Cerebellar nuclear complex (tissue), 1 donor: ENCODE data around the gene NEDD9.

ENCODE experiments used
- DNase-seq, 2 experiments: peaks; one replicate each; lab custom pipeline; 2025; lab: John Stamatoyannopoulos, UW

NEDD9 gene

GRCh38 chr6:11177271-11177670, 55.2 kb downstream of the NEDD9 start:
- no peak for DNase-seq

GRCh38 chr6:11174242-11174611, 58.2 kb downstream of the NEDD9 start:
- no peak for DNase-seq

GRCh38 chr6:11172501-11173327, 59.8 kb downstream of the NEDD9 start:
- peak in 1 of 2 experiments; percentile 9 for DNase-seq

- DNase-seq, result no peak
Measured at GRCh38 chr6:11171952-11172351, 60.5 kb downstream of the NEDD9 start.

GRCh38 chr6:11168091-11168635, 64.3 kb downstream of the NEDD9 start:
- DNase-seq, result no peak

- no peak for DNase-seq
Measured at GRCh38 chr6:11166948-11167347, 65.5 kb downstream of the NEDD9 start.

GRCh38 chr6:11164717-11165646, 67.5 kb downstream of the NEDD9 start:
- DNase-seq, result no peak

GRCh38 chr6:11163932-11164331, 68.5 kb downstream of the NEDD9 start:
- DNase-seq, result no peak

GRCh38 chr6:11162262-11162661, 70.2 kb downstream of the NEDD9 start:
- no peak for DNase-seq

GRCh38 chr6:11161031-11161956, 71.2 kb downstream of the NEDD9 start:
- DNase-seq, result no peak

GRCh38 chr6:11160199-11160598, 72.3 kb downstream of the NEDD9 start:
- no peak for DNase-seq

- DNase-seq, result no peak
Measured at GRCh38 chr6:11155589-11155988, 76.9 kb downstream of the NEDD9 start.

- DNase-seq, result no peak
Measured at GRCh38 chr6:11153447-11153846, 79.0 kb downstream of the NEDD9 start.

GRCh38 chr6:11152581-11152980, 79.9 kb downstream of the NEDD9 start:
- DNase-seq, result no peak

GRCh38 chr6:11151488-11151887, 81.0 kb downstream of the NEDD9 start:
- no peak for DNase-seq

GRCh38 chr6:11149551-11149950, 82.9 kb downstream of the NEDD9 start:
- DNase-seq, result no peak

- DNase-seq, result no peak
Measured at GRCh38 chr6:11146117-11146826, 86.2 kb downstream of the NEDD9 start.

- peak in 1 of 2 experiments; percentile 31 for DNase-seq
Measured at GRCh38 chr6:11144393-11144851, 88.0 kb downstream of the NEDD9 start.

- no peak for DNase-seq
Measured at GRCh38 chr6:11143394-11144371, 88.8 kb downstream of the NEDD9 start.
